H9 (cell line): ENCODE results near the gene APBB2. TPM values are rescaled to one million over a fixed set of nuclear protein-coding genes. Genes with fewer than 3 reads are reported as not detected.

Experiments used
- DNase-seq: peaks from one replicate; pipeline ENCODE4 v3.0.0-alpha.2; 2017
- H2AFZ ChIP-seq: one replicate; pipeline ENCODE4 v1.6.1; 2013; ENCODE audit warnings: mild to moderate bottlenecking, low read length, control low read depth, moderate library complexity
- H2AK5ac ChIP-seq: 2 replicates; pipeline ENCODE4 v1.6.1; 2013; ENCODE audit warnings: low read length, control low read depth, mixed read lengths; ENCODE audit not compliant: insufficient read length
- H2BK120ac ChIP-seq: one replicate; pipeline ENCODE4 v1.6.1; 2013; ENCODE audit warnings: low read depth, mild to moderate bottlenecking, low read length, control low read depth, inconsistent platforms; ENCODE audit not compliant: poor library complexity, severe bottlenecking
- H2BK12ac ChIP-seq: 2 replicates; pipeline ENCODE4 v1.6.1; 2013; ENCODE audit warnings: low read length, control low read depth, mixed read lengths, low read depth; ENCODE audit not compliant: insufficient read length
- H2BK15ac ChIP-seq: 2 replicates; pipeline ENCODE4 v1.6.1; 2013; ENCODE audit warnings: low read depth, low read length, control low read depth
- H2BK20ac ChIP-seq: one replicate; pipeline ENCODE4 v1.6.1; 2013; ENCODE audit warnings: low read depth, mild to moderate bottlenecking, low read length, control low read depth, inconsistent platforms; ENCODE audit not compliant: poor library complexity, severe bottlenecking
- H2BK5ac ChIP-seq: 2 replicates; pipeline ENCODE4 v1.6.1; 2013; ENCODE audit warnings: low read length, control low read depth, mixed read lengths; ENCODE audit not compliant: insufficient read length
- H3K14ac ChIP-seq: 2 replicates; pipeline ENCODE4 v1.6.1; 2013; ENCODE audit warnings: low read length, control low read depth; ENCODE audit not compliant: insufficient read depth
- H3K18ac ChIP-seq: 2 replicates; pipeline ENCODE4 v1.6.1; 2013; ENCODE audit warnings: low read depth, mild to moderate bottlenecking, mixed read lengths, low read length, control low read depth; ENCODE audit not compliant: insufficient read length
- H3K23ac ChIP-seq: 2 replicates; pipeline ENCODE4 v1.6.1; 2013; ENCODE audit warnings: low read length, control low read depth, mixed read lengths, low read depth; ENCODE audit not compliant: insufficient read length
- H3K23me2 ChIP-seq: 2 replicates; pipeline ENCODE4 v1.6.1; 2013; ENCODE audit warnings: low read depth, mild to moderate bottlenecking, mixed read lengths, low read length, control low read depth; ENCODE audit not compliant: insufficient read length, poor library complexity, severe bottlenecking
- H3K27ac ChIP-seq: 2 replicates; pipeline ENCODE4 v1.5.1; 2013; ENCODE audit warnings: low read length, control low read depth, mixed read lengths, low read depth; ENCODE audit not compliant: insufficient read length
- H3K27me3 ChIP-seq: 2 replicates; pipeline ENCODE4 v1.6.1; 2013; ENCODE audit warnings: low read length, control low read depth, inconsistent platforms; ENCODE audit not compliant: insufficient read depth
- H3K4ac ChIP-seq: 2 replicates; pipeline ENCODE4 v1.6.1; 2013; ENCODE audit warnings: low read depth, mild to moderate bottlenecking, control low read depth, inconsistent platforms, low read length, moderate library complexity
- H3K4me1 ChIP-seq: 2 replicates; pipeline ENCODE4 v1.6.1; 2013; ENCODE audit warnings: low read length, control low read depth, inconsistent platforms; ENCODE audit not compliant: insufficient read depth
- H3K4me2 ChIP-seq: 2 replicates; pipeline ENCODE4 v1.6.1; 2013; ENCODE audit warnings: low read length, control low read depth, mixed read lengths; ENCODE audit not compliant: insufficient read length, insufficient read depth
- H3K56ac ChIP-seq: 2 replicates; pipeline ENCODE4 v1.6.1; 2013; ENCODE audit warnings: low read depth, mild to moderate bottlenecking, mixed read lengths, low read length, control low read depth; ENCODE audit not compliant: insufficient read length
- H3K79me1 ChIP-seq: 2 replicates; pipeline ENCODE4 v1.6.1; 2013; ENCODE audit warnings: low read depth, mild to moderate bottlenecking, moderate library complexity, low read length, control low read depth, inconsistent platforms; ENCODE audit not compliant: insufficient read depth, poor library complexity, severe bottlenecking
- H3K79me2 ChIP-seq: 2 replicates; pipeline ENCODE4 v1.6.1; 2013; ENCODE audit warnings: low read length, control low read depth, inconsistent platforms; ENCODE audit not compliant: insufficient read depth
- H3K9ac ChIP-seq: 2 replicates; pipeline ENCODE4 v1.6.1; 2013; ENCODE audit warnings: low read length, control low read depth, mixed read lengths; ENCODE audit not compliant: insufficient read length; ENCODE audit errors: extremely low read depth
- H3K9me3 ChIP-seq: one replicate; pipeline ENCODE4 v1.6.1; 2013; ENCODE audit warnings: low read depth, low read length, inconsistent platforms; ENCODE audit not compliant: control insufficient read depth
- H3T11ph ChIP-seq: one replicate; pipeline ENCODE4 v1.6.1; 2013; ENCODE audit warnings: mild to moderate bottlenecking, low read length, control low read depth, inconsistent platforms
- H4K20me1 ChIP-seq: one replicate; pipeline ENCODE4 v1.6.1; 2013; ENCODE audit not compliant: control insufficient read depth, insufficient read length, insufficient read depth
- H4K5ac ChIP-seq: 2 replicates; pipeline ENCODE4 v1.6.1; 2013; ENCODE audit warnings: low read depth, mild to moderate bottlenecking, mixed read lengths, low read length, control low read depth; ENCODE audit not compliant: insufficient read length
- H4K8ac ChIP-seq: replicated peaks from 2 replicates; pipeline ENCODE4 v1.6.1; 2013; ENCODE audit warnings: low read length, control low read depth, mixed read lengths, low read depth; ENCODE audit not compliant: insufficient read length
- H4K91ac ChIP-seq: 2 replicates; pipeline ENCODE4 v1.6.1; 2013; ENCODE audit warnings: low read depth, mild to moderate bottlenecking, moderate library complexity, mixed read lengths, low read length, control low read depth; ENCODE audit not compliant: insufficient read length
- H3K27ac Mint-ChIP-seq, 3 experiments: 2 replicates in 2 of 3; 3 replicates in 1 of 3; pipeline ENCODE4 v1.8.0; 2020 to 2021; ENCODE audit warnings: mixed read lengths in 3 of 3, mild to moderate bottlenecking in 1 of 3, moderate library complexity in 1 of 3
- H3K27me3 Mint-ChIP-seq: 2 replicates; pipeline ENCODE4 v1.8.0; 2021; ENCODE audit warnings: low read depth, mild to moderate bottlenecking, moderate library complexity, mixed read lengths
- H3K36me3 Mint-ChIP-seq, 3 experiments: 2 replicates in 2 of 3; 3 replicates in 1 of 3; pipeline ENCODE4 v1.8.0; 2020 to 2021; ENCODE audit warnings: low read depth in 3 of 3, mixed read lengths in 3 of 3; ENCODE audit not compliant: insufficient read depth in 1 of 3
- H3K4me1 Mint-ChIP-seq, 2 experiments: 2 replicates each; pipeline ENCODE4 v1.8.0; 2020; ENCODE audit warnings: mixed read lengths in 2 of 2
- H3K4me3 Mint-ChIP-seq, 2 experiments: 2 replicates in 1 of 2; 3 replicates in 1 of 2; pipeline ENCODE4 v1.8.0; 2020 to 2021; ENCODE audit warnings: mild to moderate bottlenecking in 2 of 2, mixed read lengths in 2 of 2, moderate library complexity in 1 of 2
- H3K9me3 Mint-ChIP-seq, 2 experiments: 2 replicates in 1 of 2; 3 replicates in 1 of 2; pipeline ENCODE4 v1.8.0; 2020; ENCODE audit warnings: mild to moderate bottlenecking in 2 of 2, mixed read lengths in 2 of 2, moderate library complexity in 1 of 2
- WGBS: extraction: QIAGEN DNeasy Blood & Tissue Kit; methylation state at CpG from one replicate; pipeline ENCODE4 v1.1.7; 2013; ENCODE audit warnings: missing lambda C conversion rate, low lambda C conversion rate, mixed read lengths; ENCODE audit not compliant: insufficient read length; ENCODE audit errors: extremely low coverage; 5-methylcytosine and 5-hydroxymethylcytosine counted together
- total RNA-seq: library from RNA; stranded (reverse); gene quantifications from 2 replicates; pipeline ENCODE4 v1.2.1, GENCODE V29; 2021
- TF ChIP-seq, protein P1 (sequence below): fragments of 200-600 bp; sonication (generic); conservative IDR thresholded peaks from 3 replicates; pipeline ENCODE4 v1.8.0; 2021; ENCODE audit warnings: antibody characterized with exemption, mild to moderate bottlenecking

Gene APBB2
- total RNA-seq, 1 experiment from 2014 or later = 39.6 TPM

DNA sequence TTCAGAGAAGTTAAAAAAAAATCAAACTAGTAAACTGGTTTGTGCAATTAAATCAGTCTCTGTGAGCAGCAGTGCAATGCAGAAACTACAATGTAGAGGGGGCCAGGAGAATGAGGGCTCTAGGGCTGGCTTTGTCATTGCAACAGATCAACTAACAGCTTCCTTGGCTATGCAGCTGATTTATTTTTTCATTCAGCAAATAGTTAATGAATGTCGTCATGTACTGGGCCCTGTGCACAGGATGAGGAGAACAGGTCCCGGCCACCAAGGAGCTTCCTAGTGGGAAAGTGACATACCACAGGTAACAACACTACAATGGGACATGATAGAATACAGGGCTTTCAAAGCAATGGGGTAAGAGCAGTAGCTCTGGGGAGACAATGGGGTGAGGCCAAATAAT, 274.5 kb downstream of the APBB2 start:
- H3K9me3 ChIP-seq = no peaks in the 10 kb centered on the region
- H2AK5ac ChIP-seq = no peak overlapping the region
- TF ChIP-seq, protein P1, sequence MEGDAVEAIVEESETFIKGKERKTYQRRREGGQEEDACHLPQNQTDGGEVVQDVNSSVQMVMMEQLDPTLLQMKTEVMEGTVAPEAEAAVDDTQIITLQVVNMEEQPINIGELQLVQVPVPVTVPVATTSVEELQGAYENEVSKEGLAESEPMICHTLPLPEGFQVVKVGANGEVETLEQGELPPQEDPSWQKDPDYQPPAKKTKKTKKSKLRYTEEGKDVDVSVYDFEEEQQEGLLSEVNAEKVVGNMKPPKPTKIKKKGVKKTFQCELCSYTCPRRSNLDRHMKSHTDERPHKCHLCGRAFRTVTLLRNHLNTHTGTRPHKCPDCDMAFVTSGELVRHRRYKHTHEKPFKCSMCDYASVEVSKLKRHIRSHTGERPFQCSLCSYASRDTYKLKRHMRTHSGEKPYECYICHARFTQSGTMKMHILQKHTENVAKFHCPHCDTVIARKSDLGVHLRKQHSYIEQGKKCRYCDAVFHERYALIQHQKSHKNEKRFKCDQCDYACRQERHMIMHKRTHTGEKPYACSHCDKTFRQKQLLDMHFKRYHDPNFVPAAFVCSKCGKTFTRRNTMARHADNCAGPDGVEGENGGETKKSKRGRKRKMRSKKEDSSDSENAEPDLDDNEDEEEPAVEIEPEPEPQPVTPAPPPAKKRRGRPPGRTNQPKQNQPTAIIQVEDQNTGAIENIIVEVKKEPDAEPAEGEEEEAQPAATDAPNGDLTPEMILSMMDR = no peak
- Mint-ChIP-seq H3K27me3 (no peaks in the 10 kb centered on the region), H3K27ac (no peak overlapping the region; a peak in 1 of 7 replicates), H3K4me1 (peaks cover 34 to 40% of the 10 kb centered on the region in 2 experiments), H3K36me3 (peaks cover 2 to 6% (median 4%) of the 10 kb centered on the region in 3 experiments; a peak in 3 of 7 replicates), H3K9me3 (no peaks in the 10 kb centered on the region), H3K4me3 (no peak overlapping the region)
- no peak overlapping the region for H4K8ac ChIP-seq
- no peak overlapping the region for H3K56ac ChIP-seq
- H2BK20ac ChIP-seq = no peak overlapping the region
- H4K91ac ChIP-seq = no peak overlapping the region
- H4K20me1 ChIP-seq = no peaks in the 10 kb centered on the region
- no peak overlapping the region for H2AFZ ChIP-seq
- H3K23me2 ChIP-seq = no peaks in the 10 kb centered on the region
- WGBS = no CpG with 5 or more reads among the region's 2 CpGs
- no peaks in the 10 kb centered on the region for H3K79me2 ChIP-seq
- H3K79me1 ChIP-seq = no peaks in the 10 kb centered on the region
- H2BK12ac ChIP-seq = no peak overlapping the region
- no peak overlapping the region for H3K4ac ChIP-seq
- H3K9ac ChIP-seq = no peak overlapping the region
- H3K4me1 ChIP-seq = no peaks in the 10 kb centered on the region
- H3K27ac ChIP-seq = no peak overlapping the region
- H4K5ac ChIP-seq = no peak overlapping the region
- no peak overlapping the region for H3K4me2 ChIP-seq
- H3T11ph ChIP-seq = no peak overlapping the region
- no peak overlapping the region for H3K18ac ChIP-seq
- no peaks in the 10 kb centered on the region for H3K27me3 ChIP-seq
- H3K23ac ChIP-seq = no peak overlapping the region
- no peak overlapping the region for H2BK120ac ChIP-seq
- no peak overlapping the region for H3K14ac ChIP-seq
- DNase-seq = no peak
- H2BK5ac ChIP-seq = no peak overlapping the region
- no peak overlapping the region for H2BK15ac ChIP-seq
